ENCODE data around the gene SRSF7. TPM values are rescaled to one million over a fixed set of nuclear protein-coding genes. Genes with fewer than 3 reads are reported as not detected.
"Not testable (repeated sequence)": the region's sequence is repeated elsewhere in the genome, so short reads cannot be mapped to it uniquely, and the experiment has no call there.

SRSF7 gene
- total RNA-seq, 1 donor from 2014 or later = 187 TPM

DNA sequence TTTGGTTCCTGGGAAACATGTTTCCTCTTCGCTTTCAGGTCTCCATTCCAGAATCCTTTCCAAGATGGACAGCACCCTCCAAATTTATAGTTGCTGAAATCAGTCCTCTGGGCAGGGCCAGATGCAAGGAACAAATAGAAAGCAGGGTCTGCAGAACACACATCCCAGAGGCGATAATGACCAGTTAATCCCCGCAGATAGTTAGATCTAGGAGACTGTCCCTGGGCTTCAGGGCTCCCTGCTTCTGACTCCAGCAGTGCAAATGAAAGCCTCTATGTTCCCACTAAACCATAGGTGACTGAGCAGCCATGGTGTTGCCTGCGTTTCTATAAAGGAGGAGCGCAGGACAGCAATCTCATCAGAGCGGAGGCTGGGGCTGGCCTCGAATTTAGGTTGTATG, 38.7 kb downstream of the SRSF7 start:
- TF ChIP-seq, protein P1, sequence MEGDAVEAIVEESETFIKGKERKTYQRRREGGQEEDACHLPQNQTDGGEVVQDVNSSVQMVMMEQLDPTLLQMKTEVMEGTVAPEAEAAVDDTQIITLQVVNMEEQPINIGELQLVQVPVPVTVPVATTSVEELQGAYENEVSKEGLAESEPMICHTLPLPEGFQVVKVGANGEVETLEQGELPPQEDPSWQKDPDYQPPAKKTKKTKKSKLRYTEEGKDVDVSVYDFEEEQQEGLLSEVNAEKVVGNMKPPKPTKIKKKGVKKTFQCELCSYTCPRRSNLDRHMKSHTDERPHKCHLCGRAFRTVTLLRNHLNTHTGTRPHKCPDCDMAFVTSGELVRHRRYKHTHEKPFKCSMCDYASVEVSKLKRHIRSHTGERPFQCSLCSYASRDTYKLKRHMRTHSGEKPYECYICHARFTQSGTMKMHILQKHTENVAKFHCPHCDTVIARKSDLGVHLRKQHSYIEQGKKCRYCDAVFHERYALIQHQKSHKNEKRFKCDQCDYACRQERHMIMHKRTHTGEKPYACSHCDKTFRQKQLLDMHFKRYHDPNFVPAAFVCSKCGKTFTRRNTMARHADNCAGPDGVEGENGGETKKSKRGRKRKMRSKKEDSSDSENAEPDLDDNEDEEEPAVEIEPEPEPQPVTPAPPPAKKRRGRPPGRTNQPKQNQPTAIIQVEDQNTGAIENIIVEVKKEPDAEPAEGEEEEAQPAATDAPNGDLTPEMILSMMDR (IDR thresholded peaks at IDR 0.05; ENCODE audit: unreplicated experiment) = no peak
- H3K27me3 Mint-ChIP-seq (ENCODE audit: low read depth) = no peaks in the 10 kb centered on the region
- peaks cover 11% of the 10 kb centered on the region for H3K36me3 Mint-ChIP-seq
- peaks cover 15% of the 10 kb centered on the region for H3K4me1 Mint-ChIP-seq
- no peak overlapping the region for H3K27ac Mint-ChIP-seq
- peaks cover 5% of the 10 kb centered on the region for H3K9me3 Mint-ChIP-seq
- DNase-seq (ENCODE audit: low spot score in 2 of 2, unreplicated experiment in 2 of 2) = no peak
- no peak overlapping the region for H3K4me3 Mint-ChIP-seq

DNA sequence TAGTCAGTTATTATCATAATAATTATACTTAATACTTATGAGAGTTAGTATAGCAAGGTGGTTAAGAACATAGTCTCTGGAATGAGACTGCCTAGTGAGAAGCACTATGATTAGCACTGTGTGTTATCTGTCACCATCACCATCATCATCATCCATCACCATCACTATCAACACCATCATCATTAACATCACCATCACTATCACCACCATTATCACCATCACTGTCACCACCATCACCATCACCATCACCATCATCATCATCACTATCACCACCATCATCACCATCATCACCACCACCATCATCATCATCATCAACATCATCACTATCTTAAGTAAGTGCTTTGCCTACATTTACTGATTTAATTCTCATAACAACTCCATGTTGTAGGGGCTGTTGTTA, 39.6 kb downstream of the SRSF7 start:
- H3K27ac Mint-ChIP-seq = no peak overlapping the region
- H3K36me3 Mint-ChIP-seq = peaks cover 11% of the 10 kb centered on the region
- DNase-seq (ENCODE audit: low spot score in 2 of 2, unreplicated experiment in 2 of 2) = no peak
- peaks cover 15% of the 10 kb centered on the region for H3K4me1 Mint-ChIP-seq
- H3K9me3 Mint-ChIP-seq = peaks cover 5% of the 10 kb centered on the region
- H3K4me3 Mint-ChIP-seq = no peak overlapping the region
- H3K27me3 Mint-ChIP-seq (ENCODE audit: low read depth) = no peaks in the 10 kb centered on the region
- TF ChIP-seq, protein P1 (IDR thresholded peaks at IDR 0.05; ENCODE audit: unreplicated experiment) = no peak

DNA sequence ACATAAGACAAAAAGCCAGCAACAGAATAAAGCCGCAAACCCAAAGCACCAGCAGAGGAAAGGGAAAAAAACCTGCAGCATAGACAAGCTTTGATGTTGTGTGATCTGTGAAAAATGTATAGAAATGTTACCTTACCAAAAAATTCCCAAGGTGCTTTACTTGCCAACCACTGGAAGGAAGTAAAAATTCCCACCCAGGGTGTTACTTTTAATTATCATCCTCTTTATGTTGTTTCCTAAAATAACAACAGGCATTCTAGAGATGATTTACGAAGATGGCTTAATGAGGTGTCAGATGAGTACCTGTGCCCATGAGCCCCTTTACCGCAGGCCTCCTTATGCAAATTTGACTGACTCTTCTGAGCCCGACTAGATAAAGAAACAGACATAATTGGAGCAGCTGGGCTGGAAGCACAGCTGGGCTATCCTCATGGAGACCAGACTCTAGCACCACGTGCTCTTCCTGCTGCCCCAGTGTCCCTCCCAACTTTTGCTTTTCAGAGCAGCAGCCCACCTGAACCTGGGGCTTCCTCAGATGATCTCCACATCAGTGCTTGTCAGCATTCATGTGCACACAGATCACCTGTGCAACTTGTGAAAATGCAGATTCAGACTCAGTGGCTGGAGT, 41.5 kb downstream of the SRSF7 start:
- no peaks in the 10 kb centered on the region for H3K27me3 Mint-ChIP-seq (ENCODE audit: low read depth)
- peaks cover 14% of the 10 kb centered on the region for H3K36me3 Mint-ChIP-seq
- DNase-seq (ENCODE audit: low spot score in 2 of 2, unreplicated experiment in 2 of 2) = no peak
- peaks cover 15% of the 10 kb centered on the region for H3K4me1 Mint-ChIP-seq
- TF ChIP-seq, protein P1 (IDR thresholded peaks at IDR 0.05; ENCODE audit: unreplicated experiment) = no peak
- H3K9me3 Mint-ChIP-seq = peaks cover 5% of the 10 kb centered on the region
- no peak overlapping the region for H3K27ac Mint-ChIP-seq
- no peak overlapping the region for H3K4me3 Mint-ChIP-seq

DNA sequence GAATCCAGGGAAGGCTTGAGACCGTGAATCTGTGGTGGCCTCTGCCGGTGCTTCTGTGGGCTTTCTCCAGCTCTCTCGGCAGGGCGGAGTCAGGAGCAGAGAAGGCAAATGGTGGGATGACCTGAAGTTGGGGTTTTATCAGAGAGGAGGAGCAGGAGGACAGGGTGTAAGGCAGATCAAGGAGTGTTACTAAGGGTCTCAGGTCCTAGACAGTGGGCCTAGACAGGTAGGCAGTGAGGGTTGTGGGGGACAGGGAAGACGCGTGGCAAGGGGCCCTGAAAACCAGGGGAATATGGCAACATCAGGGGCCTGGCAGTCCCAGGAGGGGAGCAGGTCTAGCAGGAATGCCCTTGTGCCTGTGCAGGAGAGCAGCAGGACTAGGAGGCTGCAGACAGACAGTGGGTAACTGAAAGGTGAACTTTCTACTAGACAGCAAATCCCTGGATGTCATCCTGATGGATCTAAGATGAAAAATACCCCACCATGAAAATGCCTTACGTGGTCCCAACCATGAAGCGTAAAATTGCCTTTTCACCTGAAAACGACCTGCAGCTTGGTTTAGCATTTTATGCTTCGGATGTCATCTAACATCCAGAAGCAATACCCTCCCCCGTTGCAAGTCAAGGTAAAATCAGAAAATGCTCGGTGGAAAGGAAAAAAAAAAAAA, 42.1 kb downstream of the SRSF7 start:
- peaks cover 5% of the 10 kb centered on the region for H3K9me3 Mint-ChIP-seq
- H3K36me3 Mint-ChIP-seq = peaks cover 10% of the 10 kb centered on the region
- H3K4me3 Mint-ChIP-seq = no peak overlapping the region
- H3K27ac Mint-ChIP-seq = peak overlapping the region; percentile 80
- DNase-seq (ENCODE audit: low spot score in 2 of 2, unreplicated experiment in 2 of 2) = no peak
- H3K27me3 Mint-ChIP-seq (ENCODE audit: low read depth) = no peaks in the 10 kb centered on the region
- TF ChIP-seq, protein P1 (IDR thresholded peaks at IDR 0.05; ENCODE audit: unreplicated experiment) = no peak
- peaks cover 15% of the 10 kb centered on the region for H3K4me1 Mint-ChIP-seq

DNA sequence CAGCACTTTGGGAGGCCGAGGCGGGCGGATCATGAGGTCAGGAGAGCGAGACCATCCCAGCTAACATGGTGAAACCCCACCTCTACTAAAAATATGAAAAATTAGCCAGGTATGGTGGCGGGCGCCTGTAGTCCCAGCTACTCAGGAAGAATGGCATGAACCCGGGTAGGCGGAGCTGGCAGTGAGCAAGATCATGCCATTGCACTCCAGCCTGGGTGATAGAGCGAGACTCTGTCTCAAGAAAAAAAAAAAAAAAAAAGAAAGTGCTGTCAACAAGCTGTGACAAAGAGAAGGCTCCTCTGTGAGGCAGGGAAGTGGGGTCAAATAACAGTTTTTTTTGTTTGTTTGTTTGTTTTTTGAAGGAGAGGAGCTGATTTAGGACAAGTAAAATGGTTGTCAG, 42.7 kb downstream of the SRSF7 start:
- DNase-seq (ENCODE audit: low spot score in 2 of 2, unreplicated experiment in 2 of 2) = not testable (repeated sequence)

DNA sequence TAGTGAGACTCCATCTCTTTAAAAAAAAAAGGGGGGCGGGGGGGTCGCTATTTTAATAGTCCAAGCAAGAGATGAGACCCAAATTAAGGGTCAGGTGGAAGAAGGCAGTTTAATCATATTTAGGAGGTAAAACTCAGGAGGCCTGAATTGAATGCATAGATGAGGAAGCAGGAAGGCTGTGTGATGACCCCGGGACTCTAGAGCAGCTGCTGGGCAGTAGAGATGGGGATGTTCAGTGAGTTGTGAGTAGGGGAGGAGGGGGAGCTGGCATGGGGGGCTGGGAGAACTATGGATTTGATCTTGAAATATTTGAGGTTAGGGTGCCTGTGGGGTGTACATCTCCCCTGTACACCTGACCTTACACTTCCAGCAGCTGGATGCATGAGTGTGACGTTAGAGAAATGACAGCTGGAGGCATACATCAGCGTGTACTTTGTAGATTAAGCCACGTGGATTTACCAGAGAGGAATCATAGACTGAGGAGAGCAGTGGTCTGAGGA, 44.3 kb downstream of the SRSF7 start:
- Mint-ChIP-seq H3K27ac (no peak overlapping the region), H3K36me3 (peaks cover 9% of the 10 kb centered on the region), H3K4me3 (no peak overlapping the region), H3K27me3 (ENCODE audit: low read depth) (no peaks in the 10 kb centered on the region), H3K4me1 (peaks cover 20% of the 10 kb centered on the region), H3K9me3 (peaks cover 5% of the 10 kb centered on the region)
- DNase-seq (ENCODE audit: low spot score in 2 of 2, unreplicated experiment in 2 of 2) = no peak
- TF ChIP-seq, protein P1 (IDR thresholded peaks at IDR 0.05; ENCODE audit: unreplicated experiment) = no peak

More for the DNA sequence above, 42.7 kb downstream of the SRSF7 start:
- not testable (repeated sequence) for H3K36me3 Mint-ChIP-seq; H3K9me3 Mint-ChIP-seq; H3K4me3 Mint-ChIP-seq; H3K27me3 Mint-ChIP-seq (ENCODE audit: low read depth)
- Mint-ChIP-seq H3K27ac (peak overlapping the region; percentile 80), H3K4me1 (peaks cover 15% of the 10 kb centered on the region)

Data from mesothelial cell of epicardium (in vitro differentiated cells).